Mesenchymal stem cell (in vitro differentiated cells and primary cell): ENCODE measurements around the gene CDC20.
A peak's percentile ranks its signal among the peaks of the same experiment; 100 is the strongest.

Experiments used
- DNase-seq: peaks from one replicate; pipeline ENCODE4 v3.0.0-alpha.2; 2013
- H2AFZ ChIP-seq: one replicate; pipeline ENCODE4 v1.6.1; 2013; ENCODE audit warnings: low read depth, mild to moderate bottlenecking, control low read depth, inconsistent platforms, low read length, moderate library complexity
- H2AK5ac ChIP-seq: 2 replicates; pipeline ENCODE4 v1.6.1; 2013; ENCODE audit warnings: low read length, moderate library complexity, mild to moderate bottlenecking, inconsistent platforms; ENCODE audit not compliant: severe bottlenecking
- H2BK120ac ChIP-seq: one replicate; pipeline ENCODE4 v1.6.1; 2013; ENCODE audit warnings: low read depth, mild to moderate bottlenecking, inconsistent platforms, low read length, moderate library complexity
- H2BK12ac ChIP-seq, 2 experiments: one replicate each; pipeline ENCODE4 v1.6.1; 2013; ENCODE audit warnings: inconsistent platforms in 2 of 2, low read length in 2 of 2, mild to moderate bottlenecking in 2 of 2, moderate library complexity in 2 of 2, control low read depth in 1 of 2
- H2BK15ac ChIP-seq: one replicate; pipeline ENCODE4 v1.6.1; 2013; ENCODE audit warnings: mild to moderate bottlenecking, low read depth, inconsistent platforms; ENCODE audit not compliant: poor library complexity, severe bottlenecking
- H2BK5ac ChIP-seq: 2 replicates; pipeline ENCODE4 v1.6.1; 2013; ENCODE audit warnings: low read depth, mild to moderate bottlenecking, low read length, control low read depth, inconsistent platforms; ENCODE audit not compliant: poor library complexity, severe bottlenecking
- H3K14ac ChIP-seq, 2 experiments: one replicate each; pipeline ENCODE4 v1.6.1; 2013; ENCODE audit warnings: inconsistent platforms in 2 of 2, low read length in 2 of 2, control low read depth in 1 of 2, mild to moderate bottlenecking in 1 of 2, moderate library complexity in 1 of 2
- H3K18ac ChIP-seq, 2 experiments: one replicate each; pipeline ENCODE4 v1.6.1; 2013; ENCODE audit warnings: inconsistent platforms in 2 of 2, low read length in 2 of 2, control low read depth in 1 of 2, low read depth in 1 of 2, mild to moderate bottlenecking in 1 of 2
- H3K23ac ChIP-seq, 2 experiments: one replicate each; pipeline ENCODE4 v1.6.1; 2013; ENCODE audit warnings: inconsistent platforms in 2 of 2, low read length in 2 of 2, mild to moderate bottlenecking in 2 of 2, moderate library complexity in 2 of 2, control low read depth in 1 of 2
- H3K27ac ChIP-seq: 2 replicates; pipeline ENCODE4 v1.5.1; 2013; ENCODE audit warnings: mild to moderate bottlenecking, moderate library complexity, low read length, control low read depth, inconsistent platforms; ENCODE audit not compliant: poor library complexity, severe bottlenecking
- H3K27me3 ChIP-seq, 2 experiments: 2 replicates each; pipeline versions ENCODE4 v1.6.1 to v1.7.0; 2013; ENCODE audit warnings: low read length in 2 of 2, mild to moderate bottlenecking in 2 of 2, moderate library complexity in 2 of 2, control low read depth in 1 of 2, inconsistent platforms in 1 of 2; ENCODE audit not compliant: control insufficient read depth in 1 of 2, insufficient read depth in 1 of 2
- H3K36me3 ChIP-seq, 2 experiments: 2 replicates each; pipeline versions ENCODE4 v1.6.1 to v1.7.0; 2013; ENCODE audit warnings: low read length in 2 of 2, control low read depth in 1 of 2, inconsistent platforms in 1 of 2, low read depth in 1 of 2, mild to moderate bottlenecking in 1 of 2; ENCODE audit not compliant: insufficient read depth in 2 of 2, control insufficient read depth in 1 of 2
- H3K4ac ChIP-seq, 2 experiments: one replicate each; pipeline ENCODE4 v1.6.1; 2013; ENCODE audit warnings: inconsistent platforms in 2 of 2, low read length in 2 of 2, mild to moderate bottlenecking in 2 of 2, moderate library complexity in 2 of 2, control low read depth in 1 of 2, low read depth in 1 of 2
- H3K4me1 ChIP-seq: 2 replicates; pipeline ENCODE4 v1.6.1; 2013; ENCODE audit warnings: low read depth, low read length, control low read depth; ENCODE audit not compliant: control insufficient read depth, insufficient read depth
- H3K4me2 ChIP-seq: 2 replicates; pipeline ENCODE4 v1.6.1; 2013; ENCODE audit warnings: low read length, mild to moderate bottlenecking, inconsistent platforms; ENCODE audit not compliant: poor library complexity, severe bottlenecking
- H3K4me3 ChIP-seq, 2 experiments: 2 replicates each; pipeline versions ENCODE4 v1.5.1 to v1.7.0; 2013; ENCODE audit warnings: low read length in 2 of 2, mild to moderate bottlenecking in 2 of 2, control low read depth in 1 of 2, low read depth in 1 of 2; ENCODE audit not compliant: insufficient read depth in 1 of 2
- H3K79me1 ChIP-seq: replicated peaks from 2 replicates; pipeline ENCODE4 v1.6.1; 2013; ENCODE audit warnings: mild to moderate bottlenecking, control low read depth, low read length, inconsistent platforms; ENCODE audit not compliant: poor library complexity, severe bottlenecking
- H3K9ac ChIP-seq: 2 replicates; pipeline ENCODE4 v1.7.0; 2013; ENCODE audit warnings: mild to moderate bottlenecking, low read length, moderate library complexity
- H3K9me3 ChIP-seq: 2 replicates; pipeline ENCODE4 v1.7.0; 2013; ENCODE audit warnings: mild to moderate bottlenecking, low read length; ENCODE audit not compliant: control insufficient read depth
- H4K8ac ChIP-seq: one replicate; pipeline ENCODE4 v1.6.1; 2013; ENCODE audit warnings: inconsistent platforms, mild to moderate bottlenecking, low read length, moderate library complexity
- H4K91ac ChIP-seq: one replicate; pipeline ENCODE4 v1.6.1; 2013; ENCODE audit warnings: mild to moderate bottlenecking, low read length, inconsistent platforms
- WGBS: methylation state at CpG from one replicate; pipeline ENCODE4 v1.1.7; 2013; ENCODE audit warnings: mixed read lengths; 5-methylcytosine and 5-hydroxymethylcytosine counted together

CDC20 gene

DNA sequence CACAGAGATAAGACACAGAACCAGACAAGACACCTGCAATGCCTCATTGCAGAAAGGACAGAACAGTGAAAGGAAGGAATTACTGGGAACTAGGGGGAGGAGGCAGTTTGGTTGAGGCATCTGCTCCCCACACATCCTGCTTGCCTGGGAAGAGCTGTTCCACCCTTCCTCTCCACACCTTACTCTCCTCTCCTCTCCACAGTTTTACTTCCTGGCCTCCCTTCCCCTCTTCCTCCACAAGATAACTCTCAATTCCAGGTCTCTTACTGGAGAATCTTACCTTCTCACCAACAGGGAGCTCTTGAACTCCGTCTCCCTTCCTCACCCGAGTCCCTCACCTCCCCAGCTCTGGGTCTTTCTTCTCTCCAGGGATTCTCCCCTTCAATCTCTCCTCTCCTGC lies 6.9 kb downstream of the CDC20 start:
- H4K91ac ChIP-seq: no peak overlapping the region
- peak overlapping the region in 1 of 2 experiments; percentile 97 for H3K4me3 ChIP-seq
- no peak for DNase-seq
- peak overlapping the region; percentile 95 for H3K9ac ChIP-seq
- no peak overlapping the region for H2AFZ ChIP-seq
- no peaks in the 10 kb centered on the region for H3K9me3 ChIP-seq
- H2BK12ac ChIP-seq: no peak overlapping the region
- 94% methylated on average over 2 of the region's 2 CpGs for WGBS
- no peaks in the 10 kb centered on the region for H3K27me3 ChIP-seq
- H3K4me2 ChIP-seq: no peak overlapping the region
- H3K27ac ChIP-seq: no peak overlapping the region
- no peak overlapping the region for H2AK5ac ChIP-seq
- H3K14ac ChIP-seq: no peak overlapping the region
- no peak overlapping the region for H2BK5ac ChIP-seq
- no peak overlapping the region for H4K8ac ChIP-seq
- peak overlapping the region in 1 of 2 experiments; percentile 7 for H3K23ac ChIP-seq
- peaks cover 19% of the 10 kb centered on the region for H3K79me1 ChIP-seq
- no peak overlapping the region for H3K4ac ChIP-seq
- peaks cover 44 to 51% of the 10 kb centered on the region in 2 experiments for H3K36me3 ChIP-seq
- peaks cover 25% of the 10 kb centered on the region for H3K4me1 ChIP-seq
- H2BK15ac ChIP-seq: no peak overlapping the region
- H3K18ac ChIP-seq: no peak overlapping the region
- H2BK120ac ChIP-seq: peak overlapping the region; percentile 55

DNA sequence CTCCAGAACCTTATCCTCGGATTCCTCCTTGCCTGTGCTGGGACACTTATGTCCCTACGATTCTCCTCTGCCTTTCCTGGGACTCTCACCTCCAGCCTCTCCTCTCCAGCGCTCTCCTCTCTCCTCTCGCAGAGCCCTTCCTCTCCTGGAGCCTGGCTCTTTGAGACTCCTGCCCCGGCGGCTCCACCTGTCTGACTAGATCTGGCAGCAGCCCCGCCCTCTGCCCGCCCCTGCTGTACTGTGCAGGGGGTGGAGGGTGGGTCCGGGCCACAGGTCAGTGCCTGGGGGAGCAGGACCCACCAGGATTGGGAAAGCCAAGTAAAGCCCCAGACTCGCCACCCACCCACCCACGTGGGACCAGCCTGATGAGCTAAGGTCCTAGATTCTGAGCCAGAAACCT lies 7.4 kb downstream of the CDC20 start:
- peak overlapping the region; percentile 60 to 76 for H3K4ac ChIP-seq
- no peak overlapping the region for H2BK12ac ChIP-seq
- no peak overlapping the region for H3K14ac ChIP-seq
- H2AFZ ChIP-seq: no peak overlapping the region
- H2BK15ac ChIP-seq: no peak overlapping the region
- peak overlapping the region; percentile 55 for H2BK120ac ChIP-seq
- H4K8ac ChIP-seq: peak overlapping the region; percentile 4
- peaks cover 39 to 46% of the 10 kb centered on the region in 2 experiments for H3K36me3 ChIP-seq
- H3K79me1 ChIP-seq: peaks cover 19% of the 10 kb centered on the region
- H3K4me3 ChIP-seq: peak overlapping the region; percentile 81 to 97
- H3K4me2 ChIP-seq: peak overlapping the region; percentile 64
- DNase-seq: no peak
- H3K4me1 ChIP-seq: peaks cover 24% of the 10 kb centered on the region
- H2AK5ac ChIP-seq: no peak overlapping the region
- WGBS: 69% methylated on average over 8 of the region's 11 CpGs
- H3K27me3 ChIP-seq: no peaks in the 10 kb centered on the region
- no peak overlapping the region for H2BK5ac ChIP-seq
- peak overlapping the region; percentile 7 to 23 for H3K23ac ChIP-seq
- peak overlapping the region; percentile 95 for H3K9ac ChIP-seq
- H3K9me3 ChIP-seq: no peaks in the 10 kb centered on the region
- H4K91ac ChIP-seq: peak overlapping the region; percentile 52
- H3K27ac ChIP-seq: no peak overlapping the region
- peak overlapping the region in 1 of 2 experiments; percentile 67 for H3K18ac ChIP-seq

DNA sequence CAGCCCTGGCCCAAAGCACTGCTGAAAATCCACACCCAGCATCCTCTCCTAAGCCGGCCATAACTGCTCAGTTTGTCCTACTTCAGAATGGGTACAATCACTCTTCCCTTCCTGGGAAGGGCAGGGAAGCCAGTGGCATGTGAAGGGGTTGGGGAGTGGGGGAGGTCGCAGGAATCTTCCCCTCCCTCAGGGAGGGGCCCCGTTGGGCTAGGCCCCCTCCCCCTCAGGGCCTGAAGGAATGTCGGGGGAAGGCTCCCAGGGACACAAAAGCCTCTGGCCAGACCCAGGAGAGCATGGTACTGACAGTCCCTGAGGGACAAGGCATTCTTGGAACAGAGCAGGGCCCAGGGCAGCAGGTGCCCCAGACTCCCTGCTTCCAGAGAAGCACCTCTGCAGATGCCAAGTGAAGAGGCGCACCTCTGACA lies 7.8 kb downstream of the CDC20 start:
- H2BK15ac ChIP-seq: peak overlapping the region; percentile 36
- peaks cover 24% of the 10 kb centered on the region for H3K4me1 ChIP-seq
- no peak overlapping the region for H3K27ac ChIP-seq
- 28% methylated on average over 4 of the region's 5 CpGs for WGBS
- H3K27me3 ChIP-seq: no peaks in the 10 kb centered on the region
- H4K8ac ChIP-seq: peak overlapping the region; percentile 98
- H3K14ac ChIP-seq: peak overlapping the region in 1 of 2 experiments; percentile 94
- peak overlapping the region; percentile 76 to 94 for H3K4ac ChIP-seq
- no peak overlapping the region for H2AFZ ChIP-seq
- no peak overlapping the region for H2BK5ac ChIP-seq
- peaks cover 38 to 41% of the 10 kb centered on the region in 2 experiments for H3K36me3 ChIP-seq
- peak overlapping the region; percentile 96 for H4K91ac ChIP-seq
- H3K4me2 ChIP-seq: peak overlapping the region; percentile 64
- peak overlapping the region; percentile 93 to 96 for H3K18ac ChIP-seq
- H3K9me3 ChIP-seq: no peaks in the 10 kb centered on the region
- DNase-seq: peak; percentile 10
- H2BK120ac ChIP-seq: peak overlapping the region; percentile 55
- H2BK12ac ChIP-seq: no peak overlapping the region
- peak overlapping the region in 1 of 2 experiments; percentile 23 for H3K23ac ChIP-seq
- H2AK5ac ChIP-seq: peak overlapping the region; percentile 22
- peak overlapping the region; percentile 95 for H3K9ac ChIP-seq
- H3K4me3 ChIP-seq: peak overlapping the region; percentile 81 to 97
- H3K79me1 ChIP-seq: peaks cover 20% of the 10 kb centered on the region

DNA sequence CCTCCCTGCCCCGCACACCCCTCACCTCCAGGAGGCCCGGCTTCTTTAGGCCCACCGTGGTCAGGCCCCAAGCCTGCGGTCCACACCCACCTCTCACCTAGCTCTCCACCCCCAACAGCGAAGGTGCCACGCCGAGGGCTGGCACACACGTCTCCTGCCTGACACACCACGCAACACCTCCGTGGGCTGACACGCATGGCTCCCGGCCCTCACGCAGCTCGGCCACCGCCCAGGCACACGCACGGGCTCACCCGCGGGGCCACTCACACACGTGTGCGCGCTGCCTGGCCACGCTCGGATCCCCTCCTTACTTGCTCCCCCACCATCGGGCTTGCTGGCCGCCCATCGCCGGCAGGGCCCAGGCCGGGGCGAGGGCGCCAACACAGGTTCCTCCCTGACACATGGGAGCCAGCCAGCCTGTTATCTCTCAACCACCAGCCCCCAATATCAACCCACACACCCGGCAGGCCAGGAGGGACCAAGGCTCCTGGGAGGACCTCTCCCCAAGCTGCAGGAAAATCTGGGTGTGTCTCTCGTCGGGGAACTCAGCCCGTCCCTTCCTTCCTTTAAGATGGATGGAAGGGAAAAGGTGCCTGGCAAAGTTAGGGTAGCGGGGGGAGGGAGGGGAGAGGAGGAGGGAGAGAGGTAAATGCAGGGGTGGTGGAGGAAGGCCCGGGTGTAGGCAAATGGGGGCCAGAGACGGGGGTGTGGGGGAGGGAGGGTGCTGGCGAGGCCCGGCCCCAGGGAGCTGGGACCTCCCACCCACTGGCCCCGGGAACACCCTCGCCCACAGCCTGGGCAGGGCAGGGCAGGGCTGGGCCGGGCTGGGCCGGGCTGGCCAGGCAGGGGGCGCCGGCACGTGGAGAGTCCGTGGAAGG lies 8.5 kb downstream of the CDC20 start:
- Histone ChIP-seq H3K79me1 (peaks cover 20% of the 10 kb centered on the region), H3K18ac (peak overlapping the region; percentile 96 to 98), H2BK15ac (peak overlapping the region; percentile 99), H2BK12ac (peak overlapping the region in 1 of 2 experiments; percentile 17), H3K36me3 (peaks cover 35% of the 10 kb centered on the region in 2 experiments), H3K9ac (peak overlapping the region; percentile 95), H3K4me1 (peaks cover 24% of the 10 kb centered on the region), H3K4me2 (peak overlapping the region; percentile 64), H3K4me3 (peak overlapping the region; percentile 81 to 97), H4K91ac (peak overlapping the region; percentile 97), H2BK5ac (peak overlapping the region; percentile 71), H2AFZ (peak overlapping the region; percentile 51), H4K8ac (peak overlapping the region; percentile 98), H3K14ac (peak overlapping the region; percentile 62 to 97), H2BK120ac (peak overlapping the region; percentile 80), H3K4ac (peak overlapping the region; percentile 76 to 98), H2AK5ac (peak overlapping the region; percentile 20), H3K9me3 (no peaks in the 10 kb centered on the region), H3K23ac (peak overlapping the region; percentile 11 to 86), H3K27me3 (no peaks in the 10 kb centered on the region), H3K27ac (peak overlapping the region; percentile 60)
- peak; percentile 37 for DNase-seq
- WGBS: 1% methylated on average over 46 of the region's 48 CpGs
